Activated T-cell treated with anti-CD3 and anti-CD28 coated beads, Interleukin-2, amount 50 U/mL, for 4 hours (primary cell): ENCODE measurements around the gene ZNF701. TPM values are rescaled to one million over a fixed set of nuclear protein-coding genes. Genes with fewer than 3 reads are reported as not detected.
"Not testable (repeated sequence)": the region's sequence is repeated elsewhere in the genome, so short reads cannot be mapped to it uniquely, and the experiment has no call there.

Experiments used
- ATAC-seq, 2 donors: fragments of 200-7000 bp; cut with Tn5 transposase; one replicate each; pipeline ENCODE4 v1.10.0; 2021
- DNase-seq: peaks from one replicate; pipeline ENCODE4 v3.0.0-alpha.2; 2020
- H3K27me3 Mint-ChIP-seq: one replicate; pipeline ENCODE4 v1.8.0; 2021; ENCODE audit warnings: low read depth, mixed read lengths
- H3K36me3 Mint-ChIP-seq: one replicate; pipeline ENCODE4 v1.8.0; 2022; ENCODE audit warnings: mixed read lengths; ENCODE audit not compliant: insufficient read depth
- H3K4me1 Mint-ChIP-seq: one replicate; pipeline ENCODE4 v1.8.0; 2021; ENCODE audit warnings: low read depth, mixed read lengths
- H3K4me3 Mint-ChIP-seq: one replicate; pipeline ENCODE4 v1.8.0; 2021; ENCODE audit warnings: mild to moderate bottlenecking, moderate library complexity, mixed read lengths
- H3K9me3 Mint-ChIP-seq: one replicate; pipeline ENCODE4 v1.8.0; 2021; ENCODE audit warnings: mixed read lengths
- total RNA-seq, 3 donors: library from RNA; stranded (reverse); gene quantifications; one replicate each; pipeline ENCODE4 v1.2.1, GENCODE V29; 2021

ZNF701 gene
- total RNA-seq, 3 donors from 2014 or later = 7.6 to 10.2 (median 8.3) TPM

DNA sequence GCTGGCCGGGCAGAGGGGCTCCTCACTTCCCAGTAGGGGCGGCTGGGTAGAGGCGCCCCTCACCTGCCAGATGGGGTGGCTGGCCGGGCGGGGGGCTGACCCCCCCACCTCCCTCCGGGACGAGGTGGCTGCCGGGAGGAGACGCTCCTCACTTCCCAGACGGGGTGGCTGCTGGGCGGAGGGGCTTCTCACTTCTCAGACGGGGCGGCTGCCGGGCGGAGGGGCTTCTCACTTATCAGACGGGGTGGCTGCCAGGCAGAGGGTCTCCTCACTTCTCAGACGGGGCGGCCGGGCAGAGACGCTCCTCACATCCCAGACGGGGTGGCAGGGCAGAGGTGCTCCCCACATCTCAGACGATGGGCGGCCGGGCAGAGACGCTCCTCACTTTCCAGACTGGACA, 23.4 kb downstream of the ZNF701 start:
- H3K36me3 Mint-ChIP-seq = peaks cover 43% of the 10 kb centered on the region
- not testable (repeated sequence) for H3K27me3 Mint-ChIP-seq, DNase-seq, H3K4me3 Mint-ChIP-seq, ATAC-seq, H3K4me1 Mint-ChIP-seq
- peaks cover 18% of the 10 kb centered on the region for H3K9me3 Mint-ChIP-seq

- DNase-seq (no peak), ATAC-seq (no peak)
- H3K4me3 Mint-ChIP-seq = no peak overlapping the region
- peaks cover 18% of the 10 kb centered on the region for H3K9me3 Mint-ChIP-seq
- H3K36me3 Mint-ChIP-seq = peaks cover 21% of the 10 kb centered on the region
- no peaks in the 10 kb centered on the region for H3K27me3 Mint-ChIP-seq
- H3K4me1 Mint-ChIP-seq = peaks cover 16% of the 10 kb centered on the region
These were observed 29.2 kb downstream of the ZNF701 start for GRCh38 chr19:52599241-52599640.

- DNase-seq (peak; percentile 5), ATAC-seq (peak; percentile 23 to 32)
- H3K4me1 Mint-ChIP-seq = peaks cover 20% of the 10 kb centered on the region
- H3K4me3 Mint-ChIP-seq = peak overlapping the region; percentile 88
- peaks cover 25% of the 10 kb centered on the region for H3K9me3 Mint-ChIP-seq
- H3K36me3 Mint-ChIP-seq = peaks cover 25% of the 10 kb centered on the region
- no peaks in the 10 kb centered on the region for H3K27me3 Mint-ChIP-seq
These were observed 30.5 kb downstream of the ZNF701 start for GRCh38 chr19:52600639-52601024.

GRCh38 chr19:52601025-52601973, 31.2 kb downstream of the ZNF701 start:
- peaks cover 22% of the 10 kb centered on the region for H3K4me1 Mint-ChIP-seq
- ATAC-seq (peak; percentile 99), DNase-seq (peak; percentile 94)
- peak overlapping the region; percentile 88 for H3K4me3 Mint-ChIP-seq
- H3K9me3 Mint-ChIP-seq = peaks cover 26% of the 10 kb centered on the region
- peaks cover 24% of the 10 kb centered on the region for H3K36me3 Mint-ChIP-seq
- H3K27me3 Mint-ChIP-seq = no peaks in the 10 kb centered on the region

DNA sequence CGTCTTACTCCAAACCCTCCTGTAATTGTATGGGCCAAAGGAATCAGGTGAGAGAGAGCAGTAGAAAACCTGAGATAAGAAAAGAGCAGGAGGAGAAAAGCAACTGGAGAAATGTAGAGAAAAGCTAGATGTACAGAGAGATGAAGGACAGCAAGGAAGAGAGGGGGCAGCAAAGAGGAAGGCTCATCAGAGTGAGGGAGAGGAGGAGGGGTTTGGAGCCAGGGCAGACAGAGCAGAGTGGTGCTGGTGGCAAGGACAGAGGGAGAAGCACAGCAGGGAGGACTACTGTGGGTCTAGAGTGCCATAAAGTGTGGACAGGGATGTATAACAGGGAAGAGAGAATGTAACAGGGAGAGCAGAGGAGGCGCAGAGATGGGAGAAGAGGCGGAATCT, 31.9 kb downstream of the ZNF701 start:
- peak overlapping the region; percentile 88 for H3K4me3 Mint-ChIP-seq
- H3K4me1 Mint-ChIP-seq = peaks cover 23% of the 10 kb centered on the region
- H3K27me3 Mint-ChIP-seq, ATAC-seq, DNase-seq: not testable (repeated sequence)
- H3K36me3 Mint-ChIP-seq = peaks cover 20% of the 10 kb centered on the region
- peaks cover 21% of the 10 kb centered on the region for H3K9me3 Mint-ChIP-seq

DNA sequence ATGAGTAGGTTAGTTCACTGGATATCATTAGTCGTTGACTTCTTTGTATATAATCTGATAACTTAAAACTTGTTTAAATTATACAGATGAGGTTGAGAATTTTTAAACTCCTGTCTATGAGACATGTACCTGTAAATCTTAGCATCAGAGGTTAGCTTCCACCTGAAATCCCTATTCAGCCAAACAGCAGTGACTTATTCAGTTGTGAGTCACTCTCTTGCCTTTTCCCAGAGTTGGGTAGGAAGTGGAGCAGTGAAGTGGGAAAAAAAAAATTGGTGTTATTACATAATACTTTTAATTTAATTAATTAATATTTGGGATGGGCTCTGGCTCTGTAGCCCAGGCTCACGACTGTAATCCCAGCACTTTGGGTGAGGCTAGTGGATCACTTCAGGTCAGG, 32.9 kb downstream of the ZNF701 start:
- Mint-ChIP-seq H3K4me1 (peaks cover 23% of the 10 kb centered on the region), H3K36me3 (peaks cover 19% of the 10 kb centered on the region), H3K27me3 (no peaks in the 10 kb centered on the region), H3K9me3 (peaks cover 13% of the 10 kb centered on the region), H3K4me3 (no peak overlapping the region)
- DNase-seq = no peak
- no peak for ATAC-seq

DNA sequence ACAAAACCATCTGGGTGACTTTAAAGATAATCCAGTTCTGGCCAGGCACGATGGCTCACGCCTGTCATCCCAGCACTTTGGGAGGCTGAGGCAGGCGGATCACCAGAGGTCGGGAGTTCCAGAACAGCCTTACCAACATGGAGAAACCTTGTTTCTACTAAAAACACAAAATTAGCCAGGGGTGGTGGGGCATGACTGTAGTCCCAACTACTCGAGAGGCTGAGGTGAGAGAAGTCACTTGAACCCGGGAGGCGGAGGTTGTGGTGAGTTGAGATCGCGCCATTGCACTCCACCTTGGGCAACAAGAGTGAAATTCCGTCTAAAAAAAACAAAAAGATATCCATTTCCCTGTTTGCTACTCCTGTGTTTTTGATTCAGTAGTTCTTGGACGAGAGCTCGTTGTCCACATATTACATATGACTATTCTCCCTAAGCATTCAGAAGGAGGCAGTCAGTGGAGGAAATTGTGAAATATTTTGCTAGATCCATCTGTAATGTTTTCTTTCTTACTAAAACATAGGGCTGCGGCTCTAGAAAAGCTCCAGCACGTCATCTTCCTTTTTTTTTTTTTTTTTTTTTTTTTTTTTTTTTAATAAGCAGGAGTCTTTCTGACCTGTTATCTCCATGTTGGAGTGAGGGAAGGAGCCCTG, 33.6 kb downstream of the ZNF701 start:
- Mint-ChIP-seq H3K27me3 (no peaks in the 10 kb centered on the region), H3K36me3 (peaks cover 22% of the 10 kb centered on the region), H3K4me3 (no peak overlapping the region), H3K9me3 (peaks cover 13% of the 10 kb centered on the region), H3K4me1 (peaks cover 23% of the 10 kb centered on the region)
- no peak for ATAC-seq
- no peak for DNase-seq

DNA sequence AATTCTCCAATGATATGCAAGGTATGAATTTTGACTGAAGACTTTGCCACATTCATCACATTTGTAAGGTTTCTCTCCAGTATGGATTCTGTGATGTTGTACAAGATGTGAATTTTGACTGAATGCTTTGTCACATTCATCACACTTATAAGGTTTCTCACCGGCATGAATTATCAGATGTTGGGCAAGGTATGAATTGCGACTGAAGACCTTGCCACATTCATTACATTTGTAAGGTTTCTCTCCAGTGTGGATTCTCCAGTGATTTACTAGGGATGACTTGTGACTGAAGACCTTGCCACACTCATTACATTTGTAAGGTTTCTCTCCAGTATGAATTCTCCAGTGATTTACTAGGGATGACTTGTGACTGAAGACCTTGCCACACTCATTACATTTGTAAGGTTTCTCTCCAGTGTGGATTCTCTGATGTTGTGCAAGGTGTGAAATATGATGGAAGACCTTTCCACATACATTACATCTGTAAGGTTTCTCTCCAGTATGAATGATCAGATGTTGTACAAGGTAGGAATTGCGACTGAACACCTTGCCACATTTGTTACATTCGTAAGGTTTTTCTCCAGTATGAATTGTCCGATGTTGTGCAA, 43.3 kb downstream of the ZNF701 start:
- Mint-ChIP-seq H3K36me3 (peaks cover 70% of the 10 kb centered on the region), H3K4me3 (no peak overlapping the region), H3K4me1 (no peaks in the 10 kb centered on the region), H3K9me3 (peaks cover 32% of the 10 kb centered on the region), H3K27me3 (no peaks in the 10 kb centered on the region)
- no peak for DNase-seq
- ATAC-seq = no peak

DNA sequence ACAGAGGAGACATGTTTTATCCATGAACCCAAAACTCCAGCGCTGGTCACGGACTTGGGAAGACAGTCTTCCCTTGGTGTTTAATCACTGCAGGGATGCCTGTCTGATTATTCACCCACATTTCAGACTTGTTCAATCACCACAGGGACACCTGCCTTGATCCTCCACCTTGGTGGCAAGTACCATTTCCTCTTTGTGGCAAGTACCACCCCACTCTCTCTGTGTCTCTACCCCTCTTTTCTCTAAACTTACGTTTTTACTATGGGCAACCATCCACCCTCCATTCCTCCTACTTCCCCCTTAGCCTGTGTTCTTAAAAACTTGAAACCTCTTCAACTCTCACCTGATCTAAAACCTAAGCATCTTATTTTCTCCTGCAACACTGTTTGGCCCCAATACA, 51.3 kb downstream of the ZNF701 start:
- Mint-ChIP-seq H3K9me3 (peaks cover 16% of the 10 kb centered on the region), H3K27me3 (no peaks in the 10 kb centered on the region), H3K4me1 (peaks cover 13% of the 10 kb centered on the region), H3K36me3 (peaks cover 31% of the 10 kb centered on the region), H3K4me3 (no peak overlapping the region)
- no peak for ATAC-seq
- no peak for DNase-seq

DNA sequence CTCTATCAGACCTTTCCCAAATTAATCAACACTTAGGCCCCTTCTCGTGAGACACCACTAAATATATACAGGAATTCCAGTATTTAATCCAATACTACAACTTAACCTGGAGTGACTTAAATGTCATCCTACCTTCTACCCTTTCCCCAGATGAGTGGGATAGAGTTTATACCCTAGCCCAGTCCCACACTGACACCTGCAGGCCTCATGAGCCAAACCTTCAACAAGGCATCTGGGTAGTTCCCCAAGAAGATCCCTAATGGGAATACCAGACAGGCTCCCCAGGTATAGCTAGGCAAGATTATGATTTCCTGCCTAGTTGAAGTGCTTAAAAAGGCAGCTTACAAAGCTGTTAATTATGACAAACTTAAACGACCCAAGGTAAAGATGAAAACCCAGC, 52.2 kb downstream of the ZNF701 start:
- ATAC-seq (no peak), DNase-seq (no peak)
- no peaks in the 10 kb centered on the region for H3K27me3 Mint-ChIP-seq
- H3K9me3 Mint-ChIP-seq = peaks cover 12% of the 10 kb centered on the region
- H3K4me3 Mint-ChIP-seq = no peak overlapping the region
- H3K4me1 Mint-ChIP-seq = peaks cover 13% of the 10 kb centered on the region
- peaks cover 22% of the 10 kb centered on the region for H3K36me3 Mint-ChIP-seq

- Mint-ChIP-seq H3K9me3 (peaks cover 4% of the 10 kb centered on the region), H3K36me3 (peaks cover 36% of the 10 kb centered on the region), H3K4me1 (peaks cover 18% of the 10 kb centered on the region), H3K4me3 (no peak overlapping the region), H3K27me3 (no peaks in the 10 kb centered on the region)
- no peak for ATAC-seq
- DNase-seq = no peak
These were observed 56.8 kb downstream of the ZNF701 start for GRCh38 chr19:52626915-52627314.

- not testable (repeated sequence) for DNase-seq, H3K27me3 Mint-ChIP-seq, H3K4me3 Mint-ChIP-seq, H3K9me3 Mint-ChIP-seq, ATAC-seq
- peaks cover 16% of the 10 kb centered on the region for H3K4me1 Mint-ChIP-seq
- H3K36me3 Mint-ChIP-seq = peaks cover 38% of the 10 kb centered on the region
These were observed 57.4 kb downstream of the ZNF701 start for GRCh38 chr19:52627441-52627840.

DNA sequence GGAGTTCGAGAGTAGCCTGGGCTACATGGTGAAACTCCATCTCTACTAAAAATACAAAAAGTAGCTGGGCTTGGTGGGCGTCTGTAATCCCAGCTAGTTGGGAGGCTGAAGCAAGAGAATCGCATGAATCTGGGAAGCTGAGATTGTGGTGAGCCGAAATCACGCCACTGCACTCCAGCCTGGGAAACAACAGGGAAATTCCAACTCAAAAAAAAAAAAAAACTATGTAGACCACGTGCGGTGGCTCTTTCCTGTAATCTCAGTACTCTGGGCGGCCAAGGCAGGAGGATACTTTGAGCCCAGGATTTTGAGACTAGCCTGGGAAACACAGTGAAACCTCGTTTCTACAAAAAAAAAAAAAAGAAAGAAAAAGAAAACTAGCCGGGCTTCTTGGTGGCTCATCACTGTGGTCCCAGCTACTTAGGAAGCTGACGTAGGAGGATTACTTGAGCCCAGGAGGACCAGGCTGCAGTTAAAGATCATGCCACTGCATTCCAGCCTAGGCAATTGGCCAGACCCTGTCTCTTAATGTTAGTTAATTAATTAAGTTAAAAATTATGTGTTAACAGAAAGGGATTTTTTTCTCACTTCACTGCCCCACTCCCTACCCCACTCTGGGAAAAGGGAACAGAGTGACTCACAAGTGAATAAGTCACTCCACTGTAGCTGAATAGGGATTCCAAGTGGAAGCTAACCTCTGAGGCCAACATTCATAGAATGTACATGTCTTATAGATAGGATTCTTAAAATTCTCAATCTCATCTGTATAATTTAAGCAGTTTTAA, 65.9 kb downstream of the ZNF701 start:
- DNase-seq (no peak), ATAC-seq (no peak)
- H3K36me3 Mint-ChIP-seq = peaks cover 30% of the 10 kb centered on the region
- no peaks in the 10 kb centered on the region for H3K27me3 Mint-ChIP-seq
- H3K4me1 Mint-ChIP-seq = peaks cover 26% of the 10 kb centered on the region
- peak overlapping the region; percentile 91 for H3K4me3 Mint-ChIP-seq
- peaks cover 15% of the 10 kb centered on the region for H3K9me3 Mint-ChIP-seq
